Ovary (tissue), 9 donors: Measurements from ENCODE around the gene GPSM1. TPM values are rescaled to one million over a fixed set of nuclear protein-coding genes. Genes with fewer than 3 reads are reported as not detected.

ENCODE experiments used
- DNase-seq, 5 donors: peaks; one replicate each; pipeline ENCODE4 v3.0.0-alpha.2; 2019 to 2020
- H3K27ac ChIP-seq, 2 donors: fragments of 200-600 bp; one replicate each; pipeline versions ENCODE4 v1.5.1 to v1.8.0; 2019 to 2022
- H3K27me3 ChIP-seq: fragments of 200-600 bp; one replicate; pipeline ENCODE4 v1.8.0; 2022
- H3K36me3 ChIP-seq: fragments of 200-600 bp; sonication (generic); one replicate; pipeline ENCODE4 v1.5.1; 2019
- H3K4me1 ChIP-seq: one replicate; pipeline ENCODE4 v1.8.1; 2013; ENCODE audit warnings: mild to moderate bottlenecking, moderate library complexity; ENCODE audit not compliant: insufficient read depth
- H3K4me3 ChIP-seq: fragments of 200-600 bp; sonication (generic); one replicate; pipeline ENCODE4 v1.5.1; 2017
- H3K9me3 ChIP-seq, 2 donors: fragments of 200-600 bp in 1 of 2; sonication (generic) in 1 of 2; one replicate each; pipeline versions ENCODE4 v1.5.1 to v1.8.1; 2013 to 2019; ENCODE audit warnings: mild to moderate bottlenecking in 1 of 2, moderate library complexity in 1 of 2
- EP300 ChIP-seq: sonication (generic); formaldehyde crosslinking; IDR thresholded peaks from one replicate; pipeline ENCODE4 v1.6.1; 2017; ENCODE audit warnings: antibody characterized with exemption
- POLR2A ChIP-seq: fragments of 450-650 bp; IDR thresholded peaks from one replicate; pipeline ENCODE4 v1.6.1; 2017; ENCODE audit warnings: antibody characterized with exemption, mild to moderate bottlenecking, moderate library complexity
- WGBS, 3 donors: extraction: QIAGEN DNeasy Blood & Tissue Kit in 1 of 3; methylation state at CpG; one replicate each; pipeline versions ENCODE4 v1.1.5 to v1.1.7; 2013 to 2017; 5-methylcytosine and 5-hydroxymethylcytosine counted together
- intact Hi-C, 4 donors: fragments of 100-400 bp; cut with DNase I; formaldehyde crosslinking; loops; one replicate each; pipeline versions ENCODE4 v1.11.0 to v1.15.1; 2022 to 2023
- polyA plus RNA-seq, 2 donors: library from polyadenylated mRNA; stranded (reverse); fragments of 200-250 nt in 1 of 2; fragments of 350-450 nt in 1 of 2; fragmentation: Illumina TruSeq in 1 of 2; extraction: RNeasy Lipid Tissue Mini Kit (QIAGEN cat#74804) in 1 of 2; gene quantifications; one replicate each; pipeline ENCODE4 v1.2.3, GENCODE V29; 2013 to 2014
- total RNA-seq, 7 donors: library from RNA; depleted of rRNA in 2 of 7; stranded (reverse); fragments of >200 nt in 2 of 7; fragmentation: NEBNext Ultra II Directional in 3 of 7; extraction: Animal tissue kit (Norgen Biotek cat#: 25700) in 3 of 7; gene quantifications; one replicate each; pipeline versions ENCODE4 v1.1.0 to v1.2.4, GENCODE V29; 2016 to 2023
- TF ChIP-seq, protein P1 (sequence below), 3 donors: fragments of 450-650 bp in 2 of 3; fragments of 200-600 bp in 1 of 3; IDR thresholded peaks; one replicate each; pipeline versions ENCODE4 v1.5.1 to v1.8.0; 2016 to 2022; ENCODE audit warnings: antibody characterized with exemption in 3 of 3, mild to moderate bottlenecking in 1 of 3
- donor health status: DM: no; HTN: no; CAD: no; lungs with moderate emphysema.
- donor health status: DM: no; HTN: no; CAD: no.
- donor health status: Bipolar disorder and iron deficiency.
- donor health status: DM: yes; HTN: yes; CAD: no.
- donor health status: DM: no; HTN: no; CAD: no.
- donor health status: DM: yes; HTN: yes; CAD: no.

The GPSM1 gene
- total and polyA plus RNA-seq, 9 donors = 0.57 to 65.4 (median 36.3) TPM

DNA sequence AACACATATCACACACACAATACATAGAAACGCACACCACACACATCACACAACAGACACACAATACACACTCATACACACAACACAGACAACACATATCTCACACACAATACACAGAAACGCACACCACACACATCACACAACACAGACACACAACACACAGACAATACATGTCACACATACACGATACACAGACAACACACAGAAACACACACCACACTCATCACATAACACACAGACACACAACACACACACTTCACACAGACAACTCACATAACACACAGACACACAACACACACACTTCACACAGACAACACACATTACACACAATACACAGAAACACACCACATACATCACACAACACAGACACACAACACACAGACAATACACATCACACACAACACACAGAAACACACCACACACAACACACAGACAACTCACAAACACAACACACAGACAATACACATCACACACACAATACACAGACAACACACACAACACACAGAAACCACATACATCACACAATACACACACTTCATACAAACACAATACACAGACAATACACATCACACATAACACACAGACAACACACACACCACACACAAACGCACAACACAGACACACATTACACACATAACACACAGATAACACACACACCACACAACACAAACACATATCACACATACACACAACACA, 19.2 kb upstream of the GPSM1 start:
- intact Hi-C loops = no loop called here
- 88 to 89% (median 89%) methylated on average over 4 of the region's 4 CpGs for WGBS, 3 donors

DNA sequence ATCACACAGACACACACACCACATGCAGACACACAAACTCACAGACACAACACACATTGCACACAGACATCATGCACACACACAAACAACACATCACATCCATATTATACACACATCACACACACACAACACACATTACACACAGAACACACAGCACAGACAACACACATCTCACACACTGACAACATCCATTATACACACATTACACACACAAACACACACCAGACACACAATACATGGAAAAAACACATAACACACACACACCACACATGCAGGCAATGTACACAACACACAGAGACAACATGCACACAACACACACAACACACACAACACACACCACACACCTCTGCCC, 18.7 kb upstream of the GPSM1 start:
- TF ChIP-seq EP300 (no peak), POLR2A (no peak)
- Histone ChIP-seq H3K27ac (no peak overlapping the region), H3K36me3 (no peaks in the 10 kb centered on the region), H3K4me3 (no peak overlapping the region), H3K27me3 (no peaks in the 10 kb centered on the region), H3K9me3 (no peaks in the 10 kb centered on the region), H3K4me1 (no peaks in the 10 kb centered on the region)
- intact Hi-C loops = no loop called here
- DNase-seq = no peak

More for the DNA sequence above, 19.2 kb upstream of the GPSM1 start:
- TF ChIP-seq, protein P1, sequence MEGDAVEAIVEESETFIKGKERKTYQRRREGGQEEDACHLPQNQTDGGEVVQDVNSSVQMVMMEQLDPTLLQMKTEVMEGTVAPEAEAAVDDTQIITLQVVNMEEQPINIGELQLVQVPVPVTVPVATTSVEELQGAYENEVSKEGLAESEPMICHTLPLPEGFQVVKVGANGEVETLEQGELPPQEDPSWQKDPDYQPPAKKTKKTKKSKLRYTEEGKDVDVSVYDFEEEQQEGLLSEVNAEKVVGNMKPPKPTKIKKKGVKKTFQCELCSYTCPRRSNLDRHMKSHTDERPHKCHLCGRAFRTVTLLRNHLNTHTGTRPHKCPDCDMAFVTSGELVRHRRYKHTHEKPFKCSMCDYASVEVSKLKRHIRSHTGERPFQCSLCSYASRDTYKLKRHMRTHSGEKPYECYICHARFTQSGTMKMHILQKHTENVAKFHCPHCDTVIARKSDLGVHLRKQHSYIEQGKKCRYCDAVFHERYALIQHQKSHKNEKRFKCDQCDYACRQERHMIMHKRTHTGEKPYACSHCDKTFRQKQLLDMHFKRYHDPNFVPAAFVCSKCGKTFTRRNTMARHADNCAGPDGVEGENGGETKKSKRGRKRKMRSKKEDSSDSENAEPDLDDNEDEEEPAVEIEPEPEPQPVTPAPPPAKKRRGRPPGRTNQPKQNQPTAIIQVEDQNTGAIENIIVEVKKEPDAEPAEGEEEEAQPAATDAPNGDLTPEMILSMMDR (IDR thresholded peaks at IDR 0.05) = no peak
- TF ChIP-seq EP300 (no peak), POLR2A (no peak)
- H3K4me1 ChIP-seq = no peaks in the 10 kb centered on the region
- H3K9me3 ChIP-seq = no peaks in the 10 kb centered on the region
- H3K4me3 ChIP-seq = no peak overlapping the region
- no peaks in the 10 kb centered on the region for H3K27me3 ChIP-seq
- no peaks in the 10 kb centered on the region for H3K36me3 ChIP-seq
- no peak overlapping the region for H3K27ac ChIP-seq
- no peak for DNase-seq

DNA sequence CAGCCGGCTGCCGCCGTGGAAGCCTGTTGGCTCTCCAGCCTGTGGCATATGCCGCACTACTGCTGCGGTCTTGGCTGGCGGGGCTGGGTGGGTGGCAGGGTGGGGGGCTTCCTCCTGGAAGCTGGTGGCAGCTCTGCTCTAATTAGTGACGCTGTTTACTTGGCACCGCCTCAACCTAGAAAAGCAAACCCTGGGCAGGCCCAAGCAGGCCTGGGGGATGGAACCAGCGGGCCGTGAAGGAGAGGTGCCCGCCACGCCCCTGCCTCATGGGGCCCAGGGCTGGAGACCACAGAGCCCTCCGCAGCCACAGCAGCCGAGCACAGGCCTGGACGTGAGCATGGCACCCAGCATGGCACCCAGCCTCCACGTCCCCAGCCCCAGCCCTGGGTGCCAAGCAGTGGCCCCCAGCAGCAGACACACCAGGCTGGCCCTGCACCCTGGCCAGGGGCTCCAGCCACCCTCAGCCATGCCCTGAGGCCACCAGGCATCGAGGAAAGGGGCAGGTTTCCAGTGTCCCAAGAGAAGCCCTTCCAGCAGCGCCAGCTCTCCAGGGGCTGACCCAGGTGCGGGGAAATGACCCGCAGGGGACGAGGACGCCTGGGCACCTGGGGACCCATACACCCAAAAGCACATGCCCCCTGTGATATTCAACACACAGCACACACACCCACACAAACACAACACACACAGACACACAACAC, 18.1 kb upstream of the GPSM1 start:
- Histone ChIP-seq H3K36me3 (no peaks in the 10 kb centered on the region), H3K9me3 (no peaks in the 10 kb centered on the region), H3K4me1 (no peaks in the 10 kb centered on the region), H3K27ac (no peak overlapping the region), H3K4me3 (no peak overlapping the region), H3K27me3 (no peaks in the 10 kb centered on the region)
- no peak for DNase-seq
- WGBS, 3 donors = 64 to 76% (median 69%) methylated on average over 17 to 22 of the region's 22 CpGs
- intact Hi-C loops = no loop called here
- TF ChIP-seq, protein P1 (IDR thresholded peaks at IDR 0.05) = no peak
- TF ChIP-seq POLR2A (no peak), EP300 (no peak)

DNA sequence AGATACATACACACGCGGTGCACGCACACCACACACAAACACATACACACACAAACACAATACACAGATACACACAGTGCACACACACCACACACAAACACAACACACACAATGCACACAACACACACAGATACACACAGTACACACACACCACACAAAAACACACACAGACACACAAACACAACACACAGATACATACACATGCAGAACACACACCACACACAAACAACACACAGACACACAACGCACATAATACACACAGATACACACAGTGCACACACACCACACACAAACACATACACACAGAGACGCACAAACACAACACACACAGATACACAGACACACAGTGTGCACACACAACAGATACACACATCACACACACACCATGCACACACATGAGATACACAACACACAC, 17.5 kb upstream of the GPSM1 start:
- 88 to 91% (median 90%) methylated on average over 5 of the region's 5 CpGs for WGBS, 3 donors
- H3K27ac ChIP-seq = no peak overlapping the region
- TF ChIP-seq, protein P1 (IDR thresholded peaks at IDR 0.05) = no peak
- TF ChIP-seq POLR2A (no peak), EP300 (no peak)
- H3K27me3 ChIP-seq = no peaks in the 10 kb centered on the region
- H3K4me3 ChIP-seq = no peak overlapping the region
- no peaks in the 10 kb centered on the region for H3K9me3 ChIP-seq
- intact Hi-C loops = loop anchor here in 3 of 4 donors (2.0 to 5.0 kb wide), 3 partner anchors 57 to 92 kb away; partner anchors contain the start of gene SNAPC4 (in 2 of the 3)
- H3K36me3 ChIP-seq = no peaks in the 10 kb centered on the region
- DNase-seq = no peak
- H3K4me1 ChIP-seq = no peaks in the 10 kb centered on the region
